GM10248 (cell line): ENCODE measurements around the gene CTIF.

Experiments
- CTCF ChIA-PET: fragments of 300-600 bp; sonication (Branson Sonifier 250); formaldehyde crosslinking; extraction: SDS; loops from one replicate; lab custom pipeline; 2021; ENCODE audit warnings: antibody characterized with exemption; lab: Yijun Ruan, JAX
- POLR2A ChIA-PET: fragments of 350-650 bp; sonication (Branson Sonifier 250); formaldehyde crosslinking; extraction: SDS; loops from one replicate; lab custom pipeline; 2020; ENCODE audit warnings: antibody characterized with exemption; lab: Yijun Ruan, JAX
- DNase-seq: peaks from one replicate; pipeline ENCODE4 v3.0.0; 2012; ENCODE audit errors: extremely low spot score
- CTCF ChIP-seq: IDR thresholded peaks from 2 replicates; pipeline ENCODE4 v1.5.1; 2012; ENCODE audit warnings: mild to moderate bottlenecking, low read depth; ENCODE audit errors: extremely low read depth, missing control alignments, control extremely low read depth

CTIF gene

DNA sequence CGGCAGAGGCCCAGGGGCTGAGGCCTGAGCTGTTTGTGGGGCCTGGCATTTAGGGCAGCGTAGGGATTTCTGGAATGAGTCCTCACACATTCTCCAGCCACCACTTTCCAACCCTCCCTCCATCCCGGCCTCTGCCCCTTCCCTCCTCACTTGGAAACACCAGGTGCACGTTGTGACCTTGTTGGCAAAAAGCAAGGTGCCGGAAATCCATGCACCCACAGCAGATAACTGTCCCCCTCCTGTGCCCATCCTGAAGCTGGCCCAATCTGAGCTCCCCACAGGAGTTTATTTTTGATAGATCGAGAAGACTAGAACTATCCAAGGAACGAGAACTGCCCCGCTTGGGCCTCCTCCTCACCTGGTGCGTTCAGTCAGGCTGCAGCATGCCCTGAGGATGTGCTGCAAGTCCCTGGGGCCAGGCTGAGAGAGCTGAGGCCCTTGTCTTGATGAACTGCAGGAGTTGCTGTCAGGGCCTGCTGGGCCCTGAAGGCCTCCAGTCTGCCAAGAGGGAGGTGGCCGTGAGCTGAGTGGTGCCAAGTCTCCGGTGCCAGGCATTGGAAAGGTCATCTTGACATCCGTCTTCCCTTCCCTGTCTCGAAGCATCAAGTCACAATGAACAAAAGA lies 55.8 kb downstream of the CTIF start:
- ChIA-PET POLR2A (no interaction called here), CTCF (interaction anchor here (1.8 to 2.1 kb wide), 2 partner anchors 9 to 13 kb away, joined by 5 to 6 read pairs; no protein-coding TSS in a partner anchor)
- no peak for DNase-seq
- no peak for TF ChIP-seq CTCF

GRCh38 chr18:48595703-48596218 lies 56.9 kb downstream of the CTIF start:
- TF ChIP-seq CTCF: no peak
- ChIA-PET CTCF (interaction anchor here (1.8 to 2.1 kb wide), 2 partner anchors 8 to 12 kb away, joined by 5 to 6 read pairs; no protein-coding TSS in a partner anchor), POLR2A (no interaction called here)
- no peak for DNase-seq

DNA sequence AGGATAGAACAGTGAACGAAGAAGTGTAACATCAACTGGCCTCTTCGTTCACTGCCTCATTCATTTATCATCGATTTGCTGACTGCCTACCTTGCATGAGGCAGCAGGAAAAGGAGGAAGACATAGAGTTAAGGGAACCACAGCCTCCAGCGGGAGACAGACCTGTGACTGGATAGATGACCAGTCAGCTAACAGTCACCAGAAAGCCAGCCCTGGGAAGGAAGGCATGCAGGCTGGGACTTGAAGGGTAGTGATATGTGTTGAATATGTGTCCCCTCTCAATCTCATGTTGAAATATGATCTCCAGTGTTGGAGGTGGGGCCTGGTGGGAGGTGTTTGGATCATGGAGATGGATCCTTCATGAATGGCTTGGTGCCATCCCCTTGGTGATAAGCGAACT lies 58.3 kb downstream of the CTIF start:
- DNase-seq: no peak
- POLR2A ChIA-PET: no interaction called here
- no peak for TF ChIP-seq CTCF
- CTCF ChIA-PET: interaction anchor here (1.1 kb wide), 1 partner anchor 19 kb away, joined by 3 read pairs; no protein-coding TSS in a partner anchor

DNA sequence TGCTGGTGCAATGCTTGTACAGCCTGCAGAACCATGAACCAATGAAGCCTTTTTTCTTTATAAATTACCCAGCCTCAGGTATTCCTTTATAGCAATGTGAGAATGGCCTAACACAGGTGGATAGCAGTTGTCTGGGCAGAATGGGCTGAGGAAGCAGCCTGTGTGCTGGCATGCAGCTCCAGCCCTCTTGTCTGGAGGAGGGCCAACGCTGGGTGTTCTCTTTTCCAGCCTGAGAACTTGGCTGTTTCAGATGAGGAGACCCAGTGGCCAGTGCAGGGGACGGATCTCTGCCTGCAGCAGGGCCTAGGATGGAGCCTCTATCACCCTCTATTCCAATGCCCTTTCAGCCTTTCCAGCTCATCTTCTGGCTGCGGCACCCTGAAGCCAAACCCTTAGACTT lies 58.8 kb downstream of the CTIF start:
- DNase-seq: no peak
- CTCF ChIA-PET: interaction anchor here (1.1 kb wide), 1 partner anchor 20 kb away, joined by 3 read pairs; no protein-coding TSS in a partner anchor
- POLR2A ChIA-PET: no interaction called here
- TF ChIP-seq CTCF: no peak

DNA sequence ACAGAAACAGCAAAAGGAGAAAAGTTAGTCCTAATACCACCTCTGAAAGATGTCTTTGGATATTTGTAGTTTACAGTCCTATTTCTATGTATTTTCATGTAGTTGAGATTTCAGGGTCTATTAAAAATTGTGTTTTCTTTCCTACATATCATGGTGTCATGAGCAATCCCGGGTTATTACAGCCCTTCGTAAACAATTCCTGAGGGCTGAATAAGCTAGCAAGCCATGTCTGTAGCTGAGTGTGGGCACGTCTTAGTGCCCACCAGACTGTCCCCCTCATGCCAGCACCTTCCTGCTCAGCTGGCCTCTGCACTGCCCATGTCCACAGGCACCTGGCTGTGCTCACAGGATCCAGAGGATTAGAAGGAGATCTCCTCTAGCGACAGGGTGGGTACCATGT lies 60.6 kb downstream of the CTIF start:
- POLR2A ChIA-PET: no interaction called here
- CTCF ChIA-PET: no interaction called here
- DNase-seq: no peak
- no peak for TF ChIP-seq CTCF

DNA sequence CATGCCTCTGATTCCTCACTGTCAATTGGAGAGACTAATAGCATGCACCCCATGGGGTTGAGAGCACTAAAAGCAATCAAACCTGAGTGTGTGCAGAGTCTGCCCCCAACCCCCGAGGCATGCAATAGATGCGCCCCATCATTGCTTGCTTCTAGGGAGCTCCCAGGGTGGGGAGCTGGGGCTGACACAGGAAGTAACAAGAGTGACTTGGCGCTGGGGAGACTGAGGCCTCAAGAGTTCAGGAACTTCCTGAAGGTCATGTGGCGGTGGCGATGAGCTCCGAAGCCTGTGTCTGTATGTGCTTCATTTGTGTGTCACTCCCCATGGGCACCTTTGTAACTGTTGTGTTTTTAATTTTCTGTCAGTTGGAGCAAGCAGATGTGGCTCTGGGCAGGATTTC lies 61.2 kb downstream of the CTIF start:
- TF ChIP-seq CTCF: no peak
- no peak for DNase-seq
- ChIA-PET POLR2A (no interaction called here), CTCF (no interaction called here)
